Mammary epithelial cell (primary cell): ENCODE results near the gene PTPRM.

Source experiments
- EZH2 ChIP-seq: IDR thresholded peaks from 2 replicates; pipeline ENCODE4 v1.6.1; 2012; ENCODE audit warnings: low read length, inconsistent platforms, borderline replicate concordance
- TF ChIP-seq, protein P1 (sequence below), 2 donors: IDR thresholded peaks in 1 of 2; conservative IDR thresholded peaks in 1 of 2; 2 replicates each; pipeline ENCODE4 v1.5.1; 2011 to 2012; ENCODE audit warnings: inconsistent platforms in 2 of 2, low read length in 2 of 2, mild to moderate bottlenecking in 2 of 2, control low read depth in 1 of 2, low read depth in 1 of 2; ENCODE audit not compliant: insufficient read depth in 1 of 2; ENCODE audit errors: extremely low read depth in 1 of 2

DNA sequence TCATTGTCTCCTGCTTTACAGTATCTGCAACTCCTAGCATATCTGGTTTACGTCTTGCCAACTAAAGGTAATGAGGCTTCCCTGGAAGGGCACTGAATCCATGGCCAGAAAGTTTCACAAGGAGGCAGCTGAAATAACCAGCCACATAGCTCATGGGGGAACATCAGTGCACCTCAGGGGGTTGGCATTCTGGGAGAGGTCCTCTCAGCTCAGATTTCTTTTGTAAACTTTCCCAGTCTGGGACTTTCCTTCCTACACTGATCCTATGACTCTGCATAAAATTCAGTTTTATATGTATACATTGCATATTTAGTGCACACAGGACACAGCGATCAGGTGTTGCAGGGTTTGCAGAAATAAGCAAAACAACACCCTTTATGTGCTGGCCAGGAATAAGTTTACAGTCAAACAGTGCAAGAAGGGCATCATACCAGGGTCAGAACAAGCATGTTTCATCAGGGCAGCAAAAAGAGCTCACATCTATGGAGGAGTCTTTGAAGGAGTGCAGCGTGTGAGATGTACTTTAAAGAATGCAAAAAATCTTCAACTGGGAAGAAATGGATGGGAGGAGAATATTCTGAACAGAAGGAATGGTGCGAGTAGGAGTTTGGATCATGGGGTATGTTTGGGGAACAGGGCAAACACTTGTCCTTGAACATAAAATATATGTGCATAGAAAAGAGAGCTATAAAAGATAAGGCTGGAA, 801.5 kb downstream of the PTPRM start:
- no peak for TF ChIP-seq EZH2
- TF ChIP-seq, protein P1, sequence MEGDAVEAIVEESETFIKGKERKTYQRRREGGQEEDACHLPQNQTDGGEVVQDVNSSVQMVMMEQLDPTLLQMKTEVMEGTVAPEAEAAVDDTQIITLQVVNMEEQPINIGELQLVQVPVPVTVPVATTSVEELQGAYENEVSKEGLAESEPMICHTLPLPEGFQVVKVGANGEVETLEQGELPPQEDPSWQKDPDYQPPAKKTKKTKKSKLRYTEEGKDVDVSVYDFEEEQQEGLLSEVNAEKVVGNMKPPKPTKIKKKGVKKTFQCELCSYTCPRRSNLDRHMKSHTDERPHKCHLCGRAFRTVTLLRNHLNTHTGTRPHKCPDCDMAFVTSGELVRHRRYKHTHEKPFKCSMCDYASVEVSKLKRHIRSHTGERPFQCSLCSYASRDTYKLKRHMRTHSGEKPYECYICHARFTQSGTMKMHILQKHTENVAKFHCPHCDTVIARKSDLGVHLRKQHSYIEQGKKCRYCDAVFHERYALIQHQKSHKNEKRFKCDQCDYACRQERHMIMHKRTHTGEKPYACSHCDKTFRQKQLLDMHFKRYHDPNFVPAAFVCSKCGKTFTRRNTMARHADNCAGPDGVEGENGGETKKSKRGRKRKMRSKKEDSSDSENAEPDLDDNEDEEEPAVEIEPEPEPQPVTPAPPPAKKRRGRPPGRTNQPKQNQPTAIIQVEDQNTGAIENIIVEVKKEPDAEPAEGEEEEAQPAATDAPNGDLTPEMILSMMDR (conservative IDR thresholded peaks at IDR 0.05 in 1 of 2, IDR thresholded peaks at IDR 0.05 in 1 of 2; ENCODE audit: extremely low read depth in 1 of 2, insufficient read depth in 1 of 2, low read depth in 1 of 2, low read length in 2 of 2) = no peak
